HCT116 (cell line): ENCODE data around the gene LEFTY2.

Experiments used
- SRF ChIP-seq: IDR thresholded peaks from 2 replicates; pipeline ENCODE4 v1.6.1; 2012; ENCODE audit warnings: low read depth
- TF ChIP-seq, protein P1 (sequence below), 3 experiments: fragments of 200-600 bp in 1 of 3; sonication (generic) in 1 of 3; IDR thresholded peaks in 2 of 3; conservative IDR thresholded peaks in 1 of 3; 2 replicates each; pipeline ENCODE4 v1.5.1; 2012 to 2017; ENCODE audit warnings: low read depth in 2 of 3, low read length in 2 of 3, antibody characterized with exemption in 1 of 3, borderline replicate concordance in 1 of 3, control low read depth in 1 of 3, mild to moderate bottlenecking in 1 of 3, mixed read lengths in 1 of 3, mixed run types in 1 of 3, moderate library complexity in 1 of 3; ENCODE audit not compliant: insufficient read depth in 1 of 3
- TF ChIP-seq, protein P2 (sequence below): IDR thresholded peaks from 2 replicates; pipeline ENCODE4 v1.6.1; 2012; ENCODE audit warnings: low read depth

DNA sequence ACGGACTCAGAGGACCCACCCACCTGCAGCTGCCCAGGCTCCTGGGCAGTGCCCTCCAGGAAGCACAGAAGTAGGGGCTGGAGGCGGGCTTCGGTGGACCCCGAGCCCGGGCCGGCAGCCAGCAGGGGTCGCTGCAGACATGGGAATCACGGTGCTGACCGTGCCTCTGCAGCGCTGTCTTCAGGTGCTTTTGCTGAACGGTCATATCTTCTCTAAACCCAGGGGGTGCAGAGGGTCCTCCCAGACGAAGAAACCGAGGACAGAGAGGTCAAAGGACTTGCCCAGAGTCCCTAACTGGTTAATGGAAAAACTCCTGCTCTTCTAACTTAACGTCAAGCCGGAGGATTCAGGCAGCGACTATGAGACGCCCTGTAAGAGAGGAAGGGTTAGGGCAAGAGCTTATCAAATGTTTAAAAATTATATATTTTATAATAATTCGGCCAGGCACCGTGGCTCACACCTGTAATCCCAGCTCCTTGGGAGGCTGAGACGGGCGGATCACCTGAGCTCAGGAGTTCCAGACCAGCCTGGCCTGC, 21.5 kb upstream of the LEFTY2 start:
- no peak for TF ChIP-seq SRF
- TF ChIP-seq, protein P1, sequence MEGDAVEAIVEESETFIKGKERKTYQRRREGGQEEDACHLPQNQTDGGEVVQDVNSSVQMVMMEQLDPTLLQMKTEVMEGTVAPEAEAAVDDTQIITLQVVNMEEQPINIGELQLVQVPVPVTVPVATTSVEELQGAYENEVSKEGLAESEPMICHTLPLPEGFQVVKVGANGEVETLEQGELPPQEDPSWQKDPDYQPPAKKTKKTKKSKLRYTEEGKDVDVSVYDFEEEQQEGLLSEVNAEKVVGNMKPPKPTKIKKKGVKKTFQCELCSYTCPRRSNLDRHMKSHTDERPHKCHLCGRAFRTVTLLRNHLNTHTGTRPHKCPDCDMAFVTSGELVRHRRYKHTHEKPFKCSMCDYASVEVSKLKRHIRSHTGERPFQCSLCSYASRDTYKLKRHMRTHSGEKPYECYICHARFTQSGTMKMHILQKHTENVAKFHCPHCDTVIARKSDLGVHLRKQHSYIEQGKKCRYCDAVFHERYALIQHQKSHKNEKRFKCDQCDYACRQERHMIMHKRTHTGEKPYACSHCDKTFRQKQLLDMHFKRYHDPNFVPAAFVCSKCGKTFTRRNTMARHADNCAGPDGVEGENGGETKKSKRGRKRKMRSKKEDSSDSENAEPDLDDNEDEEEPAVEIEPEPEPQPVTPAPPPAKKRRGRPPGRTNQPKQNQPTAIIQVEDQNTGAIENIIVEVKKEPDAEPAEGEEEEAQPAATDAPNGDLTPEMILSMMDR (IDR thresholded peaks at IDR 0.05 in 2 of 3, conservative IDR thresholded peaks at IDR 0.05 in 1 of 3; ENCODE audit: borderline replicate concordance in 1 of 3, insufficient read depth in 1 of 3, low read depth in 2 of 3, low read length in 2 of 3), result peak; percentile 86 to 92 (median 90)
- TF ChIP-seq, protein P2, sequence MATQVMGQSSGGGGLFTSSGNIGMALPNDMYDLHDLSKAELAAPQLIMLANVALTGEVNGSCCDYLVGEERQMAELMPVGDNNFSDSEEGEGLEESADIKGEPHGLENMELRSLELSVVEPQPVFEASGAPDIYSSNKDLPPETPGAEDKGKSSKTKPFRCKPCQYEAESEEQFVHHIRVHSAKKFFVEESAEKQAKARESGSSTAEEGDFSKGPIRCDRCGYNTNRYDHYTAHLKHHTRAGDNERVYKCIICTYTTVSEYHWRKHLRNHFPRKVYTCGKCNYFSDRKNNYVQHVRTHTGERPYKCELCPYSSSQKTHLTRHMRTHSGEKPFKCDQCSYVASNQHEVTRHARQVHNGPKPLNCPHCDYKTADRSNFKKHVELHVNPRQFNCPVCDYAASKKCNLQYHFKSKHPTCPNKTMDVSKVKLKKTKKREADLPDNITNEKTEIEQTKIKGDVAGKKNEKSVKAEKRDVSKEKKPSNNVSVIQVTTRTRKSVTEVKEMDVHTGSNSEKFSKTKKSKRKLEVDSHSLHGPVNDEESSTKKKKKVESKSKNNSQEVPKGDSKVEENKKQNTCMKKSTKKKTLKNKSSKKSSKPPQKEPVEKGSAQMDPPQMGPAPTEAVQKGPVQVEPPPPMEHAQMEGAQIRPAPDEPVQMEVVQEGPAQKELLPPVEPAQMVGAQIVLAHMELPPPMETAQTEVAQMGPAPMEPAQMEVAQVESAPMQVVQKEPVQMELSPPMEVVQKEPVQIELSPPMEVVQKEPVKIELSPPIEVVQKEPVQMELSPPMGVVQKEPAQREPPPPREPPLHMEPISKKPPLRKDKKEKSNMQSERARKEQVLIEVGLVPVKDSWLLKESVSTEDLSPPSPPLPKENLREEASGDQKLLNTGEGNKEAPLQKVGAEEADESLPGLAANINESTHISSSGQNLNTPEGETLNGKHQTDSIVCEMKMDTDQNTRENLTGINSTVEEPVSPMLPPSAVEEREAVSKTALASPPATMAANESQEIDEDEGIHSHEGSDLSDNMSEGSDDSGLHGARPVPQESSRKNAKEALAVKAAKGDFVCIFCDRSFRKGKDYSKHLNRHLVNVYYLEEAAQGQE, result no peak
